A375 (cell line): Measurements from ENCODE around the gene HSD11B1. TPM values are rescaled to one million over a fixed set of nuclear protein-coding genes. Genes with fewer than 3 reads are reported as not detected.

Experiments
- total RNA-seq: library from RNA; depleted of rRNA; stranded (reverse); fragments of >200 nt; shearing (Covaris generic); gene quantifications from 2 replicates; pipeline ENCODE4 v1.2.3, GENCODE V29; 2014; rRNA removed

HSD11B1 gene
- not detected in 2 replicates for total RNA-seq

DNA sequence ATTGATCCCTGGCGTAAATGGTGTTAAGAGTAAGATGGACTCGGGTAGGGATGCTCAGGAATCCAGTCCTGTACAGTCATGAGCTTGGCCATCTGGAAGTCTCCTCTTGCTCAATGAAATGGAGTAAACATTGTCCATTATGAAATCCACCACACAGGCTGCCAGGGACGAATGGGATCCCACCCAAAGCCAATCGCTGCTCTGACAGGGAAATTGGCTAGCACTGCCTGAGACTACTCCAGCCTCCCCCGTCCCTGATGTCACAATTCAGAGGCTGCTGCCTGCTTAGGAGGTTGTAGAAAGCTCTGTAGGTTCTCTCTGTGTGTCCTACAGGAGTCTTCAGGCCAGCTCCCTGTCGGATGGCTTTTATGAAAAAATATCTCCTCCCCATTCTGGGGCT, at the start of gene HSD11B1:
Gene HSD11B1, plus strand, starts transcription at position 263 of the 400 bp plus-strand sequence. Its CDS starts 97 bp downstream, at position 360.

DNA sequence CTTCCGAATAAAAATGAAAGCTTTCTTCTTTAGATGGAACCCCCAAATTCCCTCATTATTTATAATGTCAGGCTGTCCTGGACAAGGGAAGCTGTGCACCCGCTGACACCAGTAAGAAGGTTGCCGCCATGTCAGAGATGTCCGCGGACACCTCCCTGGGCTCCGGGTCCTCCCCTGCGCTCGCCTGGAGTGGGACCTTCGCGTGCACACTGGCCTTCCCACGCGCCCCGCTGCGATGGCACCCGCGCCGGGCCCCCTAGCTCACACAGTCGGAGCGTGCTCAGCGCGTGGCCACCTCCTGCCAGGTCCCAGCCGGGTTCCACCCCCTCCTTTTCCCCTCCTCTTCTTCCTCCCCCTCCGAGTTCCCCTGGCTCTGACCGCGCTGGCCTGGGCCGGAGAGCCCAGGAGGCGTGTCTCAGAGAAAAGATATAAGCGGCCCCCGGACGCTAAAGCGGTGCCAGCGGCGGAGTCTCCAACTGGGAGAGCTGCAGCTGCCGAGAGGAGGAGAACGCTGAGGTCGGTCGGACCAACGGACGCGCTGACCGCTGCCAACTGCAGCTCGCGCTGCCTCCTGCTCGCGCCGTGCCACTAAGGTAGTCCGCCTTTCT, 29.6 kb upstream of the HSD11B1 start, which contains the start of gene G0S2:
Gene G0S2, plus strand, starts transcription at position 456 of the 608 bp plus-strand sequence. CDS start 273 bp downstream, outside the sequence.

DNA sequence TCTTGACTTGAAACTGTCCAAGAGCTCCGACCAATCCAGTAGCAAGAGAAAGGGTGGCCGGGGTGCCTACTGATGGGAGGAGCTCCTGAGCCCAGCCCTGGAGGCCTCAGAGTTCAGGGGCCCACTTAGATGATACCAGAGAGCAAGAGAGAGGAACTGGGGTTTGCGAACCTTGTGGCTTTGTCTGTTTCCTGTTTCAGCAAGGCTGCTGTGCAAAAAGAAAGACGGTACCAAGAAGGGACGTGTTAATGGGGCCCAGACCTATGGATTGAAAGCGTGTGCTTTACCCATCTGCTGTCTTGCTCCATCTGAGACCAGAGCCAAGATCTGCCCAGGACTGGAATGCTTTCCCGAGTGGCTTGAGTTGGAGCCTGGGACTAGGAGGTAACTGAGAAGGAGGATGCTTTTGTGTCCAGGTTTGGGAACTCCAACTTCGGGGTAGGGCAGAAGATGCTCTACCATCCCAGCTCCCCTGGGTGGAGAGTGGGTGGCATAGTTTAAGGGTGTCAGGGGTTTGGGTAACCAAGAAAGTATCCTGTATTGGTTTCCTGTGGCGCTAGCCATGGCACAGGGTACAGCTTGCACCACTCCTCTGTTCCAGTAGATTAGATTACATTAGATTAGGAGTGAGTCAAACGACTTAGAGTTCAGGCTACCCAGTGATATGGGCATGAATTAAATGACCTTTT, 51.4 kb downstream of the HSD11B1 start, which contains the start of gene TRAF3IP3:
Gene TRAF3IP3, plus strand, starts transcription at position 128 of the 689 bp plus-strand sequence. CDS start 3,987 bp downstream, outside the sequence.

Other genes with a start within 250 kb of the HSD11B1 start
- not detected in 2 replicates for gene CAMK1G, start 121.1 kb upstream of the HSD11B1 start, total RNA-seq
- 14.7 and 24.7 TPM in 2 replicates for gene LAMB3, start 52.4 kb upstream of the HSD11B1 start, total RNA-seq
- not detected in 2 replicates for gene G0S2, start 29.4 kb upstream of the HSD11B1 start, total RNA-seq
- gene TRAF3IP3, start 51.2 kb downstream of the HSD11B1 start, total RNA-seq, result not detected in 2 replicates
- 2.1 and 2.6 TPM in 2 replicates for gene C1orf74, start 79.7 kb downstream of the HSD11B1 start, total RNA-seq
- gene IRF6, start 101.3 kb downstream of the HSD11B1 start, total RNA-seq, result 0.03 and 0.04 TPM in 2 replicates
- gene UTP25, start 123.1 kb downstream of the HSD11B1 start, total RNA-seq, result 16.2 and 17.0 TPM in 2 replicates
- gene SYT14, start 233.4 kb downstream of the HSD11B1 start, total RNA-seq, result 3.2 and 3.8 TPM in 2 replicates